Measurements from ENCODE around the gene AREG.

- no peak for TF ChIP-seq CTCF (optimal IDR thresholded peaks at IDR 0.05 in 1 of 3, IDR thresholded peaks at IDR 0.05 in 1 of 3, conservative IDR thresholded peaks at IDR 0.05 in 1 of 3; ENCODE audit: extremely low read depth in 1 of 3, insufficient read depth in 2 of 3, low read length in 3 of 3)
- no peak for TF ChIP-seq EZH2 (IDR thresholded peaks at IDR 0.05; ENCODE audit: low read length)
These were observed 4.8 kb downstream of the AREG start for GRCh38 chr4:74449571-74450297.
